K562 (cell line): ENCODE results near the gene NFIC. TPM values are rescaled to one million over a fixed set of nuclear protein-coding genes. Genes with fewer than 3 reads are reported as not detected.

Experiments used
- ATAC-seq: fragments of 200-7000 bp; cut with Tn5 transposase; 3 replicates; pipeline ENCODE4 v1.9.1; 2020; ENCODE audit warnings: moderate library complexity
- BruUV-seq: library from RNA; stranded (reverse); fragments of 400-500 nt; replicated peaks from 2 replicates; lab custom pipeline; 2021; lab: Mats Ljungman, UMichigan
- CTCF ChIA-PET: fragments of 300-600 bp; formaldehyde crosslinking; extraction: SDS; loops from one replicate; lab custom pipeline; 2021; ENCODE audit warnings: low intra/inter-chr PET ratio; lab: Yijun Ruan, JAX
- POLR2A ChIA-PET: fragments of 300-600, 350-650 bp; sonication (Branson Sonifier 250); formaldehyde crosslinking; extraction: SDS; loops from one replicate; lab custom pipeline; 2021; ENCODE audit warnings: antibody characterized with exemption, inconsistent platforms; lab: Yijun Ruan, JAX
- DNase-seq, 4 experiments: peaks; one replicate each; pipeline versions ENCODE4 v3.0.0 to v3.0.0-alpha.2; 2011 to 2018; ENCODE audit warnings: low spot score in 3 of 4, mixed read lengths in 3 of 4; ENCODE audit errors: extremely low read depth in 1 of 4
- FAIRE-seq: peaks from 2 replicates; lab custom pipeline; 2011; peaks lifted over from hg19 to GRCh38; lab: Jason Lieb, UNC
- H2AFZ ChIP-seq: 2 replicates; pipeline ENCODE4 v1.6.0; 2011; ENCODE audit warnings: low read depth, low read length, control low read depth, inconsistent platforms
- H3K27ac ChIP-seq: fragments of 200-600 bp; 3 replicates; pipeline ENCODE4 v1.8.0; 2011; ENCODE audit warnings: low read depth, mild to moderate bottlenecking, control low read depth, inconsistent platforms, low read length, moderate library complexity, mixed read lengths; ENCODE audit errors: extremely low read depth
- H3K27me3 ChIP-seq, 2 experiments: fragments of 300-600 bp in 1 of 2; 2 replicates in 1 of 2; 3 replicates in 1 of 2; pipeline versions ENCODE4 v1.6.0 to v1.8.0; 2011; ENCODE audit warnings: inconsistent platforms in 2 of 2, low read length in 2 of 2, mild to moderate bottlenecking in 1 of 2, mixed read lengths in 1 of 2, moderate library complexity in 1 of 2; ENCODE audit not compliant: control insufficient read depth in 2 of 2, insufficient read depth in 2 of 2
- H3K36me3 ChIP-seq: fragments of 300-600 bp; 3 replicates; pipeline ENCODE4 v1.8.0; 2011; ENCODE audit warnings: mild to moderate bottlenecking, low read length, inconsistent platforms; ENCODE audit not compliant: control insufficient read depth, insufficient read depth
- H3K4me1 ChIP-seq, 2 experiments: fragments of 200-600 bp in 1 of 2; replicated peaks in 1 of 2; 2 replicates in 1 of 2; 3 replicates in 1 of 2; pipeline versions ENCODE4 v1.5.1 to v1.8.0; 2011; ENCODE audit warnings: inconsistent platforms in 2 of 2, low read length in 2 of 2, mild to moderate bottlenecking in 1 of 2, mixed read lengths in 1 of 2, moderate library complexity in 1 of 2; ENCODE audit not compliant: control insufficient read depth in 2 of 2, insufficient read depth in 2 of 2
- H3K4me2 ChIP-seq: 2 replicates; pipeline ENCODE4 v1.6.1; 2011; ENCODE audit warnings: low read length, control low read depth, inconsistent platforms, mixed read lengths; ENCODE audit not compliant: insufficient read depth
- H3K4me3 ChIP-seq: fragments of 200-600 bp; sonication (generic), shearing (Covaris generic); 2 replicates; pipeline ENCODE4 v1.5.1; 2016; ENCODE audit warnings: control low read depth, inconsistent platforms
- H3K79me2 ChIP-seq: fragments of 200-600 bp; 3 replicates; pipeline ENCODE4 v1.8.0; 2011; ENCODE audit warnings: low read length, inconsistent platforms; ENCODE audit not compliant: control insufficient read depth, insufficient read depth
- H3K9ac ChIP-seq, 2 experiments: 2 replicates each; pipeline versions ENCODE4 v1.6.0 to v1.6.1; 2011; ENCODE audit warnings: low read depth in 2 of 2, low read length in 2 of 2, control low read depth in 1 of 2, inconsistent platforms in 1 of 2, mild to moderate bottlenecking in 1 of 2, mixed read lengths in 1 of 2; ENCODE audit not compliant: insufficient read depth in 1 of 2
- H3K9me1 ChIP-seq: one replicate; pipeline ENCODE4 v1.6.0; 2011; ENCODE audit warnings: inconsistent platforms, mild to moderate bottlenecking, low read length, moderate library complexity; ENCODE audit not compliant: control insufficient read depth, insufficient read depth
- H3K9me3 ChIP-seq: replicated peaks from 2 replicates; pipeline ENCODE4 v1.5.1; 2011; ENCODE audit warnings: low read depth, low read length, inconsistent platforms; ENCODE audit not compliant: control insufficient read depth, insufficient read depth
- H4K20me1 ChIP-seq: replicated peaks from 2 replicates; pipeline ENCODE4 v1.6.1; 2011; ENCODE audit warnings: low read length, inconsistent platforms, mixed read lengths; ENCODE audit not compliant: control insufficient read depth, insufficient read depth
- BCL6 ChIP-seq: fragments of 250-450 bp; sonication (Bioruptor Pico); IDR thresholded peaks from 2 replicates; pipeline ENCODE4 v1.4.0; 2020
- CEBPB ChIP-seq: fragments of 450-650 bp; IDR thresholded peaks from 2 replicates; pipeline ENCODE4 v1.6.1; 2016; ENCODE audit warnings: missing genetic modification characterization, missing compliant biosample characterization
- NUFIP1 ChIP-seq: fragments of 450-650 bp; IDR thresholded peaks from 2 replicates; pipeline ENCODE4 v1.6.1; 2018; ENCODE audit not compliant: partially characterized antibody
- POLR2G ChIP-seq: fragments of 200-400 bp; formaldehyde crosslinking; IDR thresholded peaks from 2 replicates; pipeline ENCODE4 v1.6.1; 2017; ENCODE audit warnings: low read depth, mild to moderate bottlenecking, antibody characterized with exemption, low read length, moderate library complexity
- RBFOX2 ChIP-seq: fragments of 200-400 bp; formaldehyde crosslinking; IDR thresholded peaks from 2 replicates; pipeline ENCODE4 v1.6.1; 2017; ENCODE audit warnings: low read depth, mild to moderate bottlenecking, low read length, moderate library complexity
- WGBS: fragments of 100-300 bp; shearing (Covaris generic); methylation state at CpG from one replicate; pipeline ENCODE4 v1.1.6; 2016; ENCODE audit warnings: low coverage, mixed read lengths; ENCODE audit not compliant: insufficient coverage; ENCODE audit errors: missing lambda C conversion rate; 5-methylcytosine and 5-hydroxymethylcytosine counted together
- in situ Hi-C: fragments of 300-500 bp; cut with MboI; formaldehyde crosslinking; loops from 4 replicates; pipeline ENCODE4 v1.15.0; 2018; ENCODE audit warnings: inconsistent platforms, mixed read lengths
- intact Hi-C: fragments of 100-400 bp; cut with micrococcal nuclease; formaldehyde crosslinking; loops from 2 replicates; pipeline ENCODE4 v1.14.2; 2022
- polyA plus RNA-seq, 8 experiments: library from polyadenylated mRNA; depleted of rRNA in 4 of 8; stranded (reverse) in 5 of 8; unstranded in 3 of 8; fragments of >200 nt; fragmentation: Nextera tagmentation in 2 of 8; fragmentation: Illumina TruSeq in 1 of 8; extraction: Ambion mirVana in 2 of 8; extraction: Trizol in 1 of 8; gene quantifications; 2 replicates each; pipeline versions ENCODE4 v1.2.1 to v1.2.3, GENCODE V29; 2011 to 2014; ENCODE audit warnings: inconsistent platforms in 1 of 8, missing spikeins in 1 of 8
- total RNA-seq, 7 experiments: library from RNA; depleted of rRNA in 6 of 7; stranded (reverse); fragments of >200 nt in 6 of 7; fragmentation: Illumina TruSeq in 2 of 7; extraction: Trizol in 2 of 7; gene quantifications; 2 replicates each; pipeline versions ENCODE4 v1.2.1 to v1.2.3, GENCODE V29; 2011 to 2021; ENCODE audit warnings: low replicate concordance in 1 of 7
- TF ChIP-seq, protein P1 (sequence below): sonication (generic); formaldehyde crosslinking; IDR thresholded peaks from 2 replicates; pipeline ENCODE4 v1.8.1; 2023; ENCODE audit warnings: mild to moderate bottlenecking, missing genetic modification reagents

NFIC gene
- total and polyA plus RNA-seq, 9 of the 15 experiments (the other 6 are each of a cell fraction or from before 2014, with no cell fraction given), result 0.71 to 62.1 (median 6.9) TPM

DNA sequence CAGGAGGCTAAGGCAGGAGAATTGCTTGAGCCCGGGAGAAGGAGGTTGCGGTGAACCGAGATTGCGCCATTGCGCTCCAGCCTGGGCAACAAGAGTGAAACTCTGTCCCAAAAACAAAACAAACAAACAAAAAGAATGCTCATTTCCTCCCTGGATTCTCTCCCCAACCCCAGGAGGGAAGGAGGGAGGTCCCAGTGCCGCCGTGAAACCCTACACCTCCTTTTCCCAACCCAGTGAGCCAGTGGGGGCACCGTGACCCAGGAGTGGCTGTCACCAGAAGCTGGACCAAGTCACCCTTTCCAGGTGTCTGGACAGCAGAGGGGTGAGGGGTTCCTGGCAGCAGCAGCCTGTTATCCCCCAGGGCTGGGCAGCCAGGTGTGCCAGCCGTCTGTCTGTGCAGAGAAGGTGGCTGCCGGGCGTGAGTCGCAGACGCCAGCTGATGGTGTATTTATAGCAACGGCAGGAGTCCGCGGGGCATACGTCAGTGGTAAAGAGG, 23.5 kb downstream of the NFIC start:
- peaks cover 14 to 54% of the 10 kb centered on the region in 2 experiments for H3K4me1 ChIP-seq
- peak overlapping the region; percentile 30; the same call in 1 of the 3 replicates for H3K27ac ChIP-seq
- in situ Hi-C loops, result no loop called here
- peaks cover 19% of the 10 kb centered on the region for H4K20me1 ChIP-seq
- H2AFZ ChIP-seq, result no peak overlapping the region
- H3K4me2 ChIP-seq, result no peak overlapping the region
- peaks cover 95% of the 10 kb centered on the region for H3K79me2 ChIP-seq
- TF ChIP-seq RBFOX2, result 0 out of 2 replicates have a peak, but pooled peaks have one; percentile 24
- TF ChIP-seq BCL6, result no peak
- TF ChIP-seq NUFIP1, result no peak
- TF ChIP-seq, protein P1, sequence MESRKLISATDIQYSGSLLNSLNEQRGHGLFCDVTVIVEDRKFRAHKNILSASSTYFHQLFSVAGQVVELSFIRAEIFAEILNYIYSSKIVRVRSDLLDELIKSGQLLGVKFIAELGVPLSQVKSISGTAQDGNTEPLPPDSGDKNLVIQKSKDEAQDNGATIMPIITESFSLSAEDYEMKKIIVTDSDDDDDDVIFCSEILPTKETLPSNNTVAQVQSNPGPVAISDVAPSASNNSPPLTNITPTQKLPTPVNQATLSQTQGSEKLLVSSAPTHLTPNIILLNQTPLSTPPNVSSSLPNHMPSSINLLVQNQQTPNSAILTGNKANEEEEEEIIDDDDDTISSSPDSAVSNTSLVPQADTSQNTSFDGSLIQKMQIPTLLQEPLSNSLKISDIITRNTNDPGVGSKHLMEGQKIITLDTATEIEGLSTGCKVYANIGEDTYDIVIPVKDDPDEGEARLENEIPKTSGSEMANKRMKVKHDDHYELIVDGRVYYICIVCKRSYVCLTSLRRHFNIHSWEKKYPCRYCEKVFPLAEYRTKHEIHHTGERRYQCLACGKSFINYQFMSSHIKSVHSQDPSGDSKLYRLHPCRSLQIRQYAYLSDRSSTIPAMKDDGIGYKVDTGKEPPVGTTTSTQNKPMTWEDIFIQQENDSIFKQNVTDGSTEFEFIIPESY (CRISPR knock-in tag), result peak; percentile 54
- peak; percentile 46; the same call in 1 of the 2 replicates for TF ChIP-seq POLR2G
- peak; percentile 31 for TF ChIP-seq CEBPB (tag)
- H3K36me3 ChIP-seq, result peaks cover 81% of the 10 kb centered on the region; the same call in 2 of the 3 replicates
- 91% methylated on average over 13 of the region's 17 CpGs for WGBS
- H3K9ac ChIP-seq, result peak overlapping the region in 1 of 2 experiments; percentile 68; a peak in 1 of 4 replicates
- ChIA-PET CTCF (no interaction called here), POLR2A (interaction anchor here (1.3 kb wide), 1 partner anchor 15 kb away, joined by 5 read pairs; no protein-coding TSS in a partner anchor)
- BruUV-seq, result no TSS peak
- peaks cover 11% of the 10 kb centered on the region for H3K9me1 ChIP-seq
- intact Hi-C loops, result no loop called here
- H3K9me3 ChIP-seq, result 0 out of 2 replicates have a peak, but pooled peaks cover 2% of the 10 kb centered on the region
- H3K27me3 ChIP-seq, result no peaks in the 10 kb centered on the region
- no peak for ATAC-seq
- H3K4me3 ChIP-seq, result no peak overlapping the region
- FAIRE-seq, result no peak
- no peak for DNase-seq
